CD4-positive, alpha-beta T cell treated with Interferon alpha-2 for 1 hour (primary cell): ENCODE results near the gene GCH1.
"Not testable (repeated sequence)": the region's sequence is repeated elsewhere in the genome, so short reads cannot be mapped to it uniquely, and the experiment has no call there.

Experiments used
- DNase-seq, 2 donors: peaks; one replicate each; pipeline ENCODE4 v3.0.0-alpha.2; 2020 to 2022

The GCH1 gene

DNA sequence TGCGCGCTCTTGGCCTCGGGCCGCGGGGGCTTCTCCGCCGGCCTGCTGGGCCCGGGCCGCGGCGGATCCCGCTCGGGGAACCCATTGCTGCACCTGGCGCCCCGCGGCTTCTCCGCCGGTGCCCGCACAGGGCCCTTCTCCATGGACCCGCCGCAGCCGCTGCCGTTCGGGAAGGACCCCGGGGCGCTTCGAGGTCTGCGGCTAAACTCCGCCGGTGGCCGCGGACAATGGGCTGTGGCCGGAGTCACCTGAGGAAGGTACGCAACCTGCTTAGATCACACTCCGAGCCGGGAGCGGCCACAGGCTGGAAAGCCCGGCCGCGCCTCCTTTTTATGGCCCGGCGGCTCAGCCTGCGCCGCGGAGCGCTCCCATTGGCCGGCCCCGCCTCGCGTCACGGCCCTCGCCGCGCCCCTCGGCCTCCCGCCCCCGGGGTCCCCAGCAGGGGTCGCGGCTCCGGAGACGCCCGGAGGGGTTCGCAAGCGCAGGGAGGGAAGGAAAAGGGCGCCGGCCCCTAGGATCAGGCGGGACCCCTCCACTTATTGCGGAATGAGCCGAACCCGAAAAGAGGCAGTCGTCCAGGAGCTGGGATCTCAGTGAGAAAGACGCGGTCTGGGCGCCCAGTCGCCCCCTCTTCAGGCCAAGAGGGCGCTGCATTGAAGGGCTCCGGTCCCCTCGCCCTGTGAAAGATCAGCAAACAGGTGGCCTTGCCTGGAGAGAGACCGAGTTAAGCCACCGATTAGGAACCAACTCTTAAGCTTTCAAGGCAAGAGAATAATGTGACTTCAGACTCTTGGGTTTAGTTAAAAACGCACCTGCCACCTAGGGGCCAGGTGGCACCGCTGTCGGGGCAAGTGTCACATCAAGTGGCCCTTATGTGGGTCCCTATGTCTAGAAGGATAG lies at the start of gene GCH1:
Gene GCH1, minus strand, starts transcription at position 306 of the 900 bp plus-strand sequence. Its CDS starts 163 bp downstream, at position 143.
- peak; percentile 83 to 88 for DNase-seq

- DNase-seq, result peak in 1 of 2 donors; percentile 7
These were observed 44.6 kb upstream of the GCH1 start for GRCh38 chr14:54947230-54947629.

- no peak for DNase-seq
These were observed 43.9 kb upstream of the GCH1 start for GRCh38 chr14:54946500-54946899.

GRCh38 chr14:54944737-54945391 lies 42.2 kb upstream of the GCH1 start:
- no peak for DNase-seq

- no peak for DNase-seq
These were observed 40.3 kb upstream of the GCH1 start for GRCh38 chr14:54942913-54943312.

DNA sequence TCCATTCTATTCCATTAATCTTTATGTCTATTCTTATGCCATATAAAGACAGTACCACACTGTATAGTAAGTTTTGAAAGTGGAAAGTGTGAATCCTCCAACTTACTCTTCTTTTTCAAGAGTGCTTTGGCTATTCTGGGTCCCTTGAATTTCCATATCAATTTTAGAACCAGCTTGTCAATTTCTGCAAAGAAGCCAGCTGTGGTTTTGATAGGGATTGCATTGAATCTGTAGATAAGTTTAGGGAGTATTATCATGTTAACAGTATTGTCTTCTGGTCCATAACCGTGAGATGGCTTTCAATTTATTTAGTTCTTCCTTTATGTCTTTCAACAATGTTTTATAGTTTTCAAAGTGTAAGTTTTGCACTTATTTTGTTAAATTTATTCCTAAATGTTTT lies 34.2 kb upstream of the GCH1 start:
- DNase-seq, result no peak

GRCh38 chr14:54935958-54936357 lies 33.3 kb upstream of the GCH1 start:
- no peak for DNase-seq

DNA sequence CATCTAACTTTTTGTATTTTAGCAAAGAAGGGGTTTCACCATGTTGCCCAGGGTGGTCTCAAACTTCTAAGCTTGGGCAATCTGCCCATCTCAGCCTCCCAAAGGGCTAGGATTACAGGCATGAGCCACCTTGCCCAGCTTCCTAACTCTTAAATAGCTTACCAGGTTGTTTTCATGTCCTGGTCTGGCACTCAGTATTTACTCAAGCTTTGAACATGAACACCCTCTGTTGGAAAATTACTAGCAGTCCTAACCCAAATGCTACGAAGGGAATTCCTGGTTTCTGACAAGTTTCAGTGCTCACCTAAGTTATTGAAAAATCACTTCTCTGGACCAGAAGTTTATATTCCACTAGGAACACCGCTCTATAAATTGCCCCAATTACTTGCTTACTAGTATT lies 32.5 kb upstream of the GCH1 start:
- no peak for DNase-seq

GRCh38 chr14:54933006-54933405 lies 30.4 kb upstream of the GCH1 start:
- no peak for DNase-seq

GRCh38 chr14:54931598-54932340 lies 29.1 kb upstream of the GCH1 start:
- no peak for DNase-seq

- no peak for DNase-seq
These were observed 28.5 kb upstream of the GCH1 start for GRCh38 chr14:54931101-54931500.

DNA sequence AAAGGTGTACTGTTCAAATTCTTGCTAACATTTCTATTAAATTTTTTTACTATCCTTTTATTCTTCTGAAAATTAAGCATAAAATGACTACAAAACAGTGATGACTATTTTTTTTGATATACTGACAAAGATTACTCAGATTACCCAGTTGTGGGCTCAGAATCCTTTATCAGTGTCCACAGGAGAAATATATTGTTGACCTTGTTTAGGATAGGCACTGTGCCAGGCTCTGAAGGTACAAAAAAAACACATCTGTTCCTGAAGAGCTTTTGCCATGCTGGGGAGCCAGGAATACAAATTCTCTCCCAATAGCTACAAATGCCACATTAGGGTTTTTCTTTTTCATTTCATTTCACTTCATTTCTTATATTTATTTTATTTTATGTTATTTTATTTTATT lies 26.9 kb upstream of the GCH1 start:
- DNase-seq, result no peak

DNA sequence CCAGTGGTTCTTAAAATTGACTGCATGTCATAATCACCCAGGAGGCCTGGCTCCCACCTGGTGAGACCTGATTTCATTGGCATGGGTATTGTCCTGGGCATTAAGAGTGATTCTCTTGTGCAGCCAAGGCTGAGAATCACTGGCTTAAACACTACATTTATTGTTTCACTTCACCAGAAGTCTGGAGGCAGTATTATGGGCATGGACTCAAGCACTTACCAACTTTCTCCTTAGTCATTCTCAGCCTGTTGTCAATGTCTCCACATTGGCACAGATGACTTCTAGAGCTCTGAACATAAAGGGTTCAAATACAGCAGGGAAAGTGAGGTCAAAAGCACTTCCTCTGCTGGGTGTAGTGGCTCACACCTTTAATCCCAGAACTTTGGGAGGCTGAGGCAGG lies 25.6 kb upstream of the GCH1 start:
- DNase-seq, result no peak

- no peak for DNase-seq
These were observed 24.9 kb upstream of the GCH1 start for GRCh38 chr14:54927551-54927950.

GRCh38 chr14:54926570-54926969 lies 23.9 kb upstream of the GCH1 start:
- DNase-seq, result not testable (repeated sequence)

DNA sequence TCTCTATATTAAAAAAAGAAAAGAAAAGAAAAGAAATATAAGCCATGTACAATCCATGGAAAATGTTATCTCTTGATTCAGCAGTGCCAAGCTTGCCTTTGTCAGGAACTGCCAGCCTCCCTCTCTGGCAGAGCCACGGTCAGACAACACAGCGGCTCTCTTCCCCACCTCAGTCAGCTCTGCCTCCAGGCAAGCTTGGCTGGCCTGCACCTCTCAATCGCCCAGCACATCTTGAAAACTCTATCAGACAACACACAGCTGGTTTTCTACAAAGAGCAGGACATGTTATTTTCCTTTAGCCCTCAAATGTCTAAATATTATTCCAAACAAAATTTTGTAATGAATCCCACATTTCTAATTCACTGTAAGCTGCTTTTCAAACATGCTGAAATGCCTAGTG lies 20.0 kb upstream of the GCH1 start:
- DNase-seq, result no peak

DNA sequence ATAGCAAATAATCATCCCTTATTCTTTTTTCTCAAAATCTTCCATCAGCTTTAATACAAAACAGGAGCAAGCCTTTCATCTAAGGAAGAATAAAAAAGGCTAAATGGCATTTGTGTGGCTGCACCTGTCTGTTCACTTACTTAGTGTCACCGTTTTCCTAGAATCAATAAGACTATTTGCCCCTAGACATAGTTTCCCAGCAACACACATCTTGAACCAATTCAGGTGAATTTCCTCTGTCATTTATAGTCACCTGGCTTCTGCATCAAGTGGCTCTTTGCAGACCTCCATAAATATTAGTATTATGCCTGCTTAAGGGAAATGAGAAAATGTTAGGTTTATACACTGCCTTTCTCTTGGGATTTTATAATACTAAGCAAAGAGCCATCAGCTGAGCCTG lies 17.4 kb upstream of the GCH1 start:
- no peak for DNase-seq

DNA sequence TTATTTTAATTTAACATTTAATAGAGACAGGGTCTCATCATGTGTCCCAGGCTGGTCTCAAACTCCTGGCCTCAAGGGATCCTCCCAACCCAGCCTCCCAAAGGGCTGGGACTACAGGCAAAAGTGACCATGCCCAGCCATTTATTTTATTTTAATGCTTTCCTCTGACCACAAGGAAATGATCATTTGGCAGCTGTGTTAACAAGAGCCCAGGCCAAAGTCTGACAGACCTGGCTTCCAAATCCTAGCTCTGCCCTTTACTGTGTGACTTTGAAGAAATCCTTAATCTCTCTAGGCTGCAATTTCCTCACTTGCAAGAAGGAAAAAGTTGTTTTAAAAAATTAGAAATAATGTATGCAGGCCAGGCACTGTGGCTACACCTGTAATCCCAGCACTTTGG lies 16.7 kb upstream of the GCH1 start:
- DNase-seq, result no peak

DNA sequence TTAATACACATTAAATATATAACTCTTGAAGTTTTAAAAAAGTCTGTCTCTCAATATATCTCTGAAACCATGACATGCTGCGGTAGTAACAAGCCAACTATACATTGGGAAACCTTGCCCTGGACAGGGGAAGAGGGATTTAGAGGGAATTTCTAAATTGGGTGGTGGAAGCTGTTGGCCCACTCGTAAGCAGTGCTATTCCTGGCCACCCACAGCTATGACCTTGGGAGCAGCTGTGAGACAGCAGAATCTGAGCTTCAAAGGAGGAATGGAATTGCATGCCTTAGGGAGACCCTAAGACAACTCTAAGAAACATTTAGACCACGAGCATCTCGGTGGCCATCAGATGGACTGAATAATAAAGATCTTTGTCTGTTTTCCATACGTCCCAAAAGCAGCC lies 15.8 kb upstream of the GCH1 start:
- DNase-seq, result no peak

DNA sequence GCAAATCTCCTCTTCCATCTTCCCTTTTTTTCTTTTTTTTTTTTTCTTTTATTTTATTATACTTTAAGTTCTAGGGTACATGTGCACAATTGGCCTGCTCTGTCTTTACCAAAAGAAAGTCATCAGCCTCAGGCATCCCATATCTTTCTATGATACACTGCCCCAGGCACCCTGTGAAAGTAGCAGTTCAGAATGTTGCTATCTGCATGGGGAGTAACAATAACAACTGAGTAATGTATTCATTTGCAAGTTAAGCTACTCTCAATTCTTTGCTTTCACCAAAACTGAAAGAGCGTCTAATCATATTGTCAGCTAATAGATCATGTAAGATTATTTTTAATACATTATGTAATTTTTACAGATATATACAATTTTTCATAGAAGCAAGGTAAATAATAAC lies 13.5 kb upstream of the GCH1 start:
- no peak for DNase-seq

- DNase-seq, result no peak
These were observed 7.4 kb upstream of the GCH1 start for GRCh38 chr14:54909817-54910558.

DNA sequence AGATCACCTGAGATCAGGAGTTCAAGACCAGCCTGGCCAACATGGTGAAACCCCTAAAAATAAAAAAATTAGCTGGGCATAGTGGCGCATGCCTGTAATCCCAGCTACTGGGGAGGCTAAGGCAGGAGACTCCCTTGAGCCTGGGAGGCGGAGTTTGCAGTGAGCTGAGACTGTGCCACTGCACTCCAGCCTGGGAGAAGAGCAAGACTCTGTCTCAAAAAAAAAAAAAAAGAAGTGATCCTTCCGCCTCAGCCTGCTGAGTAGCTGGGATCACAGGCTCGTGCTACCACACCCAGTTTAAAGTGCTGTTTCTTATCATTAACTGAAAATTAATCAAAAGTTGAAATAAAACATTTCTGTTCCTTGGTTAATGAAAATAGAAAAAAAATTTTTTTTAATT lies 6.3 kb upstream of the GCH1 start:
- not testable (repeated sequence) for DNase-seq

DNA sequence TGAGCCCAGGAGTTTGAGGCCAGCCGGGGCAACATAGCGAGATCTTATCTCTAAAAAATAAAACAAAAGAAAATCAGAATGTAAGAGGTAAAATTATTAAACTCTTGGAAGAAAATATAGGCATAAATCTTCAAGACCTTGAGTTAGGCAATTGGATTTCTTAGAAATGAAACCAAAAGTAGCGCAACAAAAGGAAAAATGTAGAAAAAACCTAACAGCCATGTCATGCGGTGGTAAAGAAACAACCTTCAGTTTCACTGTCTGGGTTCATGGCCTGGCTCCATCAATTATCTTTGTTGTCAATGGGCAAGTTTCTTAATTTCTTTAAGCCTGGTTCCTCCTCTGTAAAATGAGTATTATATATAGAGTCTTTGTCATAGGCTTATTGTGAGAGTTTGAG lies 5.6 kb upstream of the GCH1 start:
- DNase-seq, result peak in 1 of 2 donors; percentile 68
